NCI-H345 treated with DMSO at 0.1 percent for 48 hours (cell line): ENCODE results near the gene MYO1D.
A peak's percentile ranks its signal among the peaks of the same experiment; 100 is the strongest.
"Not testable (repeated sequence)": the region's sequence is repeated elsewhere in the genome, so short reads cannot be mapped to it uniquely, and the experiment has no call there.

Experiments used
- DNase-seq: peaks from one replicate; lab custom pipeline; 2025; ENCODE audit not compliant: unreplicated experiment; lab: John Stamatoyannopoulos, UW

Gene MYO1D

GRCh38 chr17:32896647-32897258 is 19.8 kb upstream of the MYO1D start:
- no peak for DNase-seq

GRCh38 chr17:32894245-32894644 is 17.3 kb upstream of the MYO1D start:
- no peak for DNase-seq

GRCh38 chr17:32887410-32887809 is 10.5 kb upstream of the MYO1D start:
- DNase-seq: not testable (repeated sequence)

- DNase-seq: not testable (repeated sequence)
Measured at GRCh38 chr17:32886951-32887350, 10.0 kb upstream of the MYO1D start.

DNA sequence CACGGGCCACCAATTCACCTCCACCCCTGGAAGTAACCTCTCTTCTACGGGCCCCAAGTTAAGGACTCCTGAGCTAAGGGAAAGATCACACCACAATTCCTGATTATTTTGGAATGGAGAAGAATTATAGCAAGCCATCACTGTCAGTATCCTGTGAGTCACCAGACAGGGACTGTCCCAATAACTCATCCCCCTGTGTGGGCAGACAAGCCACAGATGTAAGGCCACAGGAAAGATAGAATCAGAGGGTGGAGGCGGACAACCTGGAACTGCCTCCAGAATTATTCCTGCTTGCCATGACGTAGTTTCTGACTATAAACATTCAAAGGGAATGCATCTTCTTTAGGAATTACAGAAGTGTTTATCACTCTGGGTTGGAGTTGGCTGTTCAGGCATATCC is 5.8 kb upstream of the MYO1D start:
- no peak for DNase-seq

GRCh38 chr17:32882029-32882428 is 5.1 kb upstream of the MYO1D start:
- no peak for DNase-seq

GRCh38 chr17:32880671-32881453 is 3.9 kb upstream of the MYO1D start:
- DNase-seq: no peak

GRCh38 chr17:32879134-32879533 is 2.2 kb upstream of the MYO1D start:
- no peak for DNase-seq

DNA sequence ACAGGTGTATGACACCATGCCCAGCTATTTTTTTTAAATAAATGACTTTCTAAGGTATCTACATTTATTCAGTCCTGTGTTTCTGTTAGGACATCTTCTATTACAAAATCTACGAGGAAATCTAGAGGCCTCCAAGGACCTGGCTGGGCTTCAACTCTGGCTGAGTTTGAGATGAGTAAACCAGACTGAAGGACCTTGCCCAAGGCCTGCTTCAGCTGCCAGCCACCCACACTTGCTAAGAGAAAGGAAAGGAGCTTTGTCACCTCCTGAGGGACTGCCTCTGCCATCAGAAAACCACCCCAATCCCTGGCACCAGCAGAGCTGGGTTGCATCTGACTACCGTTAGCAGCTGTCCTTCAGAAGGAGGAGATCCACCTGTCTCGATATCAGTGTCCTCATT is 1.3 kb upstream of the MYO1D start:
- no peak for DNase-seq

GRCh38 chr17:32877164-32877764 is 340 bp upstream of the MYO1D start:
- DNase-seq: peak; percentile 87

- no peak for DNase-seq
Measured at GRCh38 chr17:32875923-32876416, 954 bp downstream of the MYO1D start.

DNA sequence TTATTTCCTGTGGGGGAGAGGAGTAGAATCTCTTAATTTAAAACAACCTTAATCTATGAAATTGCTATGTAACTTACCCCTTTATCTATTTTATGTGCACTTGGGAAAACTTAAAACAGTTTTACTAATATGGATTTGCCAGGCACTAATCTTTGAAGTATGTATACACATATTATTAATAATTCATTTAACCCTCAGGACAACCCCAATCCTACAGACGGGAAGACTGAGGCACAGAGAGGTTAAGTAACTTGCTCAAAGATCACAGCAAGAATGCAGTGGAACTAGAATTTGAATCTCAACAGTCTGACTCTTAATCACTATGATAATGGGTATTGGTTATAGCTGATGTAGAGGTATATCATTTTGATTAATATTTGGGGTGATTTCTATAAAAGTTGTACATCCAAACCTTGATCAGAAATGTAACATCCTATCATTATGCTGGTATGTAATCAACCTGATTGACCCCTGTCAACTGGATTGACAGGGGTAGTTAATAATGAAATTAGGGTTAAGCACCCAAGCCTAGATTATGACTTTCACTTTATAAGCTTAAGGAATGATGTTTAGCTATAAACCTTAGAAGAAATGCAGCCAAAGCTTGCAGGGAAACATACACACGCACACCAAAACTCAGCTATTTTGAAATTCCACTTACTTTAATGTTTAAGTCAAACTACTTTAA is 1.6 kb downstream of the MYO1D start:
- no peak for DNase-seq

DNA sequence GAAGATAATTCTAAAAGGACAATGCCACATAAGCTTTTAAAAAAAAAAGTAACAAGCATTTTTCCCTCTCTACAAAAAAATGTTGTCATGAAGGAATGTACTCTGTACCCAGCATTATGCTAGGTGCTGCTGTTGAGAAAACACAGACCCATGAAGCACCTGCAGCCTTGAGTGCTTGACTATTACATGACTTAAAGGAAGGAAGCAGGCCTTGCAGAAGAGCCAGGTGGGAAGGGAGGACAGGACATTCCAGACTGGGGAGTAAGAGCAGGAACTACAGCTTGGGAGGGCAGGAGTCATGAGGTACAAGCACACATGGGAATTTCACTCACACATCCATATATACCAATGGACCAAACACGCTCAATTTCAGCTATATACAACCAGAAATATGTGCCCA is 3.8 kb downstream of the MYO1D start:
- DNase-seq: no peak

- DNase-seq: no peak
Measured at GRCh38 chr17:32871746-32872145, 5.2 kb downstream of the MYO1D start.

- no peak for DNase-seq
Measured at GRCh38 chr17:32870969-32871368, 6.0 kb downstream of the MYO1D start.

DNA sequence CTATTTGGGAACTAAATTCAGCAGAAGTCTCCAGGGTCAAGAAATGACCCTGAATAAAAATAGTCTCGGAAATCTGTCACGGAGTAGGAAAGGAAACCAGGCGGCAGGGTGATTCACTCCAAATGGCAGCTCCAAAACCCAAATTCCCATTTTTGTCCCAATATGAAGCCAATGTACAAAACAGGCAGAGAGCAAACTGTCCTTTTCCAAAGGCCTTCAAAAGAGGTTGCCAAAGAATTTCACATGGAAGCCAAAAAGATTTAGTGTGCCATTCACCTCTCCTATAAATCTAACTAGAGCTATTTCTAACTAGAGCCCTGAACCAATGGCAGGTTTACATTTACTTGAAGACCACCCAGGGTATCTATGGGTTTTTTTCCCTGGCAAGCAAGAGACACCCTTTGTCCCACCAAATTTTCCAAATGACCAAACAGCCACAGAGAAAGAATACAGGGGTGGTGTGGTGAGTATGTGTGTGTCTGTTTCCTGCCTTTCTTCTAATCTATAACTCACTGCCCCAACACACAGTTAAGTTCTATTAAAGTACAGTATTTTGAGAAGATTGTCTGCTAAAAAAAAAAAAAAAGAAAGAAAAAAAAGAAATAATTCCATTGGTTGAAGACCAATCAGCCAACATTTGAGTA is 6.8 kb downstream of the MYO1D start:
- DNase-seq: no peak

DNA sequence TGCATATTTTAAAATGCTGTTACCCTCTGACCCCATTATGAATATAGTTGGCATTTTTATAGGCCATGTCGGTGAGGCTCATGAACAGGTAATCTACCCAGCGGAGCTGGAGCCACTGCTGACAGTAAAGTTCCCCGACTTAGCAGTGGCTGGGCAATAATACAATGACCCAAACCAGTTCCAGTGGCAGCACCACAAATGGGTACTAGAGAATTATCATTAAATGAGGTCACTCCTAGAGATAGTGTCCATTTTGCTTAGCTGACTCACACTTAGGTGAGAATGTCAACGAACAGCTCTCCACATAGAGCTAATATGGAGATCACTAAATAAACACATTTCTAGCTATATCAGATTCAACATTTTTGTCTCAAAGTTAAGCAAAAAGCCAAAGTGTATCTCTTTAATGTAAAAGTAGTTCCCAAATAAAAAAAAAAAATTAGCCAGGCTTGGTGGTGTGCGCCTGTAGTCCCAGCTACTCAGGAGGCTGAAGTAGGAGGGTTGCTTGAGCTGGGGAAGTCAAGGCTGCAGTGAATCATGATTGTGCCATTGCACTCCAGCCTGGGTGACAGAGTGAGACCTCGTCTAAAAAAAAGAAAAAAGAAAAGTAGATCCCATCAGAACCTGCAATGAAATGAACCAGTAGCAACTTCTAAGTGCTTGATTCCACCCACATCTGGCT is 7.4 kb downstream of the MYO1D start:
- DNase-seq: no peak

DNA sequence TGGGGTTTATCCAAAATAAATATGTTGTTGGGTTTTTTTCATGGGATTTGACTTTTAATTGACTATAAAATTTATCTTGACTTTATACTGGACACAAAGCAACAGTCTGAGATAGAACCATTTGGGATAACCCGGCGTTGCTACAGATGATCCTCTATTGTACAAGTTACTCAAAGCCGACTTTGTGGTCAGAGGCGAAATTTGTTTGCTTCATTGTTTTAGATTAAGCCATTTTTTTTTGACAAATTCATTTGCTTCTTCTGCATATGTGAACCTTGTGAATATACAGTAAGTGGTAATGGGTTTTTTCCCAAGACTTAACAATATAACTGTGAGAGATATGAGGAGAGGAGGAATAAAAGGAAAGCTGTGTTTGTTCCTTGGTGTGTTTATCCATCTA is 11.8 kb downstream of the MYO1D start:
- no peak for DNase-seq

- no peak for DNase-seq
Measured at GRCh38 chr17:32863559-32863958, 13.4 kb downstream of the MYO1D start.

DNA sequence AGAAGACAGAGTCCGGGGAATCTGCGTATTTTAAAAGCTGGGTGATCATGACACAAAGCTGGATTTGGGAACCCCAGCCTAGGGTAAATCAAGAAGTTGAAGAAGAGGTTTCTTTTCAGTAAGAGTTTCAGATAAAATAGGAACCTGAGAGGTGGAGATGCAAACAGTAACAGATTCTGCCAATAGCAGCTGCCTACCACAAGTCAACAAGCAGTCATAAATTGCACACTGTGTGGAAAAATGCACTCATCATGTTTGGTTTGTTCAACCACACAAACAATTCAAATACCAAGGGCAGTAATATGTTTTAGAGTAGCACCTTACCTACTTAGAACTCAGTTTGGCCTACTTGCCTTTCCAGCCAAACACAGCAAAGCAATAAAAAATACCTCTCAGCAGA is 14.0 kb downstream of the MYO1D start:
- no peak for DNase-seq

GRCh38 chr17:32861981-32862380 is 14.9 kb downstream of the MYO1D start:
- no peak for DNase-seq
